Retinal pigment epithelial cell (primary cell): ENCODE measurements around the gene DHX15.

Experiments
- DNase-seq: peaks from one replicate; pipeline ENCODE4 v3.0.0-alpha.2; 2010; ENCODE audit warnings: low read depth
- H3K4me3 ChIP-seq: 2 replicates; pipeline ENCODE4 v1.5.1; 2011; ENCODE audit warnings: mild to moderate bottlenecking, low read length, control low read depth, moderate library complexity
- TF ChIP-seq, protein P1 (sequence below): conservative IDR thresholded peaks from 2 replicates; pipeline ENCODE4 v1.5.1; 2011; ENCODE audit warnings: low read depth, low read length, control low read depth, inconsistent platforms

The DHX15 gene

DNA sequence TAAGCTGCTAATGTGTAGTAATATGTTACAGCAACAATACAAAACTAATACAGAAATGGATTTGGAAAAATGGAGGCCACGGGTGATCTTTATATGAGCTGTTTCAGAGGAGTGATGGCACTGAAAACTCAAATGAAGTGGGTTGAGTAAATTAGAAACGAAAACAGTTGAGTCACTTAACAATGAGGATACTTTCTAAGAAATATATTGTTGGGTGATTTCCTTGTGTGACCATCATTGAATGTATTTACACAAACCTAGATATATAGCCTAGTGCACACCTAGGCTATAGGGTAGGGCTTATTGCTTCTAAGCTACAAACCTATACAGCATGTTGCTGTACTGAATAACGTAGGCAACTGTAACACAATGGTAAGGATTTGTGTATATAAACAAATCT lies 30.5 kb upstream of the DHX15 start:
- TF ChIP-seq, protein P1, sequence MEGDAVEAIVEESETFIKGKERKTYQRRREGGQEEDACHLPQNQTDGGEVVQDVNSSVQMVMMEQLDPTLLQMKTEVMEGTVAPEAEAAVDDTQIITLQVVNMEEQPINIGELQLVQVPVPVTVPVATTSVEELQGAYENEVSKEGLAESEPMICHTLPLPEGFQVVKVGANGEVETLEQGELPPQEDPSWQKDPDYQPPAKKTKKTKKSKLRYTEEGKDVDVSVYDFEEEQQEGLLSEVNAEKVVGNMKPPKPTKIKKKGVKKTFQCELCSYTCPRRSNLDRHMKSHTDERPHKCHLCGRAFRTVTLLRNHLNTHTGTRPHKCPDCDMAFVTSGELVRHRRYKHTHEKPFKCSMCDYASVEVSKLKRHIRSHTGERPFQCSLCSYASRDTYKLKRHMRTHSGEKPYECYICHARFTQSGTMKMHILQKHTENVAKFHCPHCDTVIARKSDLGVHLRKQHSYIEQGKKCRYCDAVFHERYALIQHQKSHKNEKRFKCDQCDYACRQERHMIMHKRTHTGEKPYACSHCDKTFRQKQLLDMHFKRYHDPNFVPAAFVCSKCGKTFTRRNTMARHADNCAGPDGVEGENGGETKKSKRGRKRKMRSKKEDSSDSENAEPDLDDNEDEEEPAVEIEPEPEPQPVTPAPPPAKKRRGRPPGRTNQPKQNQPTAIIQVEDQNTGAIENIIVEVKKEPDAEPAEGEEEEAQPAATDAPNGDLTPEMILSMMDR: no peak
- no peak for DNase-seq
- no peak overlapping the region for H3K4me3 ChIP-seq

DNA sequence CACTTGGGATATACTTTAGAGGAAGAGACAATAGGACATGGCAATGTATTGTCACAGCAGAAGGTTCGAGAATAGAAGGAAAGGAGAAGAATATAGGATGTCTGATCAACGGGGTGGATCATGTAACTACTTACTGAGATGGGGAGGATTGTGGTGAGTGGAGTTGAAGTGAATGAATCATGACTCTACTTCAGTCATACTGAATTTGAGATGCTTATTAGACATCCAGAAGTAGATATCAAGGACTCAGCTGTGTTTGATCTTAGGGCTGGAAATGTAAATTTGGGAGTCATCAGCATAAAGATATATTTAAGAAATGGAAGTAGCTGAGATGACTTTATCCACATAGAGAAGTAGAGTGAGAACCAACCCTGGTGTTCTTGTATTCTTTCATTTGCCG lies 29.1 kb upstream of the DHX15 start:
- DNase-seq: no peak
- TF ChIP-seq, protein P1: no peak
- H3K4me3 ChIP-seq: no peak overlapping the region

GRCh38 chr4:24611575-24611974 lies 27.2 kb upstream of the DHX15 start:
- no peak overlapping the region for H3K4me3 ChIP-seq
- DNase-seq: no peak
- TF ChIP-seq, protein P1: no peak

DNA sequence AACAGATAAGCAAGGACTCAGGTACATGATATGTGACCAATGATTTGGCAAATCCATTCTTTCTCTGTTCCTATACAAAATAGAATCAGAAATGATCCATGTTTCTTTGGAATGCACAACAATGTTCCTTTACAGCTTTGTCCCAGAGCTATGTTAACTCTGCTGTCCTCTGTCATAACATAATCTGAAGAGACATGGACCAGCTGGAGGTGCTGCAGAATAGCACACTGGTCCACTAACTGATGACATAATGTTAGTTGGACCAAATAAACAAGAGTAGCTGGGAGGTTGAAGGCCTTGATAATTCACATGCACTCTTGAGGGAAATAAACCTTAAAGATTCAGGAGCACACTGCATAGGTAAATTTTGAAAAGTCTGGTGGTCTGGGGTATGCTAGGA lies 23.0 kb upstream of the DHX15 start:
- TF ChIP-seq, protein P1: no peak
- no peak overlapping the region for H3K4me3 ChIP-seq
- no peak for DNase-seq

DNA sequence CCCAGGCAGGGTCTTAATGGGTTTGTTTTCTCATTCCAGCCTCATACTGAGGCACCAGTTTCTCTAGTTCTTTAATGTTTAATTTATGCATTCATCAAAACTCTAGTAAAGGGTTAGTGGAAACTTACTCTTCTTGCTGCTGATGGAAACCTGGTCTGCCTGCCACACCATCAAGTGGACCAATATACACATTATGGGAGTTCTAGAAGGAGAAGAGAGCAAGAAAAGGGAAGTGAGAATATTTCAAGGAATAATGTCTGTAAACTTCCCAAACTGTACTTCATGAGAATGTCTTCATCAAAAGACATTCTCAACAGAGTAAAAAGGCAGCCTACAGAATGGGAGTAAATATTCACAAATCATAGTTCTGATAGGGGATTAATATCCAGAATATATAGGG lies 20.9 kb upstream of the DHX15 start:
- TF ChIP-seq, protein P1: no peak
- no peak for DNase-seq
- no peak overlapping the region for H3K4me3 ChIP-seq

- TF ChIP-seq, protein P1: no peak
- DNase-seq: no peak
Observed at GRCh38 chr4:24604558-24605214, 20.3 kb upstream of the DHX15 start.

GRCh38 chr4:24603343-24603742 lies 19.0 kb upstream of the DHX15 start:
- no peak overlapping the region for H3K4me3 ChIP-seq
- no peak for DNase-seq
- TF ChIP-seq, protein P1: no peak

More at GRCh38 chr4:24604558-24605214, 20.3 kb upstream of the DHX15 start:
- no peak overlapping the region for H3K4me3 ChIP-seq
